KBM-7 (cell line): ENCODE results near the gene PHAF1.

Source experiments
- DNase-seq: peaks from one replicate; pipeline ENCODE4 v3.0.0-alpha.2; 2015
- in situ Hi-C: fragments of 300-500 bp; cut with MboI; formaldehyde crosslinking; loops from 2 replicates; pipeline ENCODE4 v1.14.3; 2020; ENCODE audit warnings: low sequenced_read_pairs, low pct_unique_long_range_greater_than_20kb, mixed read lengths

The PHAF1 gene

GRCh38 chr16:67187175-67187890 lies 77.6 kb downstream of the PHAF1 start:
- DNase-seq: no peak
- in situ Hi-C loops: no loop called here

- in situ Hi-C loops: no loop called here
- no peak for DNase-seq
Observed at GRCh38 chr16:67188323-67188722, 78.6 kb downstream of the PHAF1 start.

- DNase-seq: no peak
- in situ Hi-C loops: no loop called here
Observed at GRCh38 chr16:67188798-67189197, 79.1 kb downstream of the PHAF1 start.

- in situ Hi-C loops: no loop called here
- DNase-seq: no peak
Observed at GRCh38 chr16:67190041-67190440, 80.3 kb downstream of the PHAF1 start, which contains the start of gene EXOC3L1. Gene EXOC3L1 (minus strand): TSS chr16:67190136. CDS start chr16:67189676, 460 bp downstream.

- DNase-seq: no peak
- in situ Hi-C loops: no loop called here
Observed at GRCh38 chr16:67190448-67191399, 81.0 kb downstream of the PHAF1 start.

GRCh38 chr16:67191411-67191994 lies 81.8 kb downstream of the PHAF1 start:
- no peak for DNase-seq
- in situ Hi-C loops: no loop called here

- in situ Hi-C loops: no loop called here
- peak; percentile 92 for DNase-seq
Observed at GRCh38 chr16:67191995-67192681, 82.4 kb downstream of the PHAF1 start, which contains the start of gene E2F4. Gene E2F4 (plus strand): TSS chr16:67192155. CDS start chr16:67192228, 73 bp downstream.

- in situ Hi-C loops: no loop called here
- no peak for DNase-seq
Observed at GRCh38 chr16:67192781-67193361, 83.1 kb downstream of the PHAF1 start.

- no peak for DNase-seq
- in situ Hi-C loops: no loop called here
Observed at GRCh38 chr16:67193536-67193935, 83.8 kb downstream of the PHAF1 start.

GRCh38 chr16:67194260-67194659 lies 84.5 kb downstream of the PHAF1 start:
- no peak for DNase-seq
- in situ Hi-C loops: no loop called here

GRCh38 chr16:67195676-67196075 lies 85.9 kb downstream of the PHAF1 start:
- in situ Hi-C loops: no loop called here
- no peak for DNase-seq

- DNase-seq: no peak
- in situ Hi-C loops: no loop called here
Observed at GRCh38 chr16:67196881-67197280, 87.1 kb downstream of the PHAF1 start.

GRCh38 chr16:67197704-67198103 lies 88.0 kb downstream of the PHAF1 start:
- in situ Hi-C loops: no loop called here

More at GRCh38 chr16:67197704-67198103, 88.0 kb downstream of the PHAF1 start:
- DNase-seq: no peak
